MM.1S (cell line): ENCODE results near the gene TDRD3.

Source experiments
- DNase-seq: peaks from one replicate; pipeline ENCODE4 v3.0.0-alpha.2; 2015
- H2AFZ ChIP-seq: fragments of 300-600 bp; sonication (generic); 2 replicates; pipeline ENCODE4 v1.6.0; 2016; ENCODE audit warnings: antibody characterized with exemption, low read length
- H3F3A ChIP-seq: fragments of 300-600 bp; sonication (generic); 2 replicates; pipeline ENCODE4 v1.6.1; 2016; ENCODE audit warnings: mild to moderate bottlenecking, antibody characterized with exemption, low read length, moderate library complexity, mixed read lengths; ENCODE audit not compliant: insufficient read depth
- H3K27ac ChIP-seq: fragments of 300-600 bp; sonication (generic); 2 replicates; pipeline ENCODE4 v1.5.1; 2016; ENCODE audit warnings: mild to moderate bottlenecking, low read length
- H3K27me3 ChIP-seq: fragments of 300-600 bp; sonication (generic); replicated peaks from 2 replicates; pipeline ENCODE4 v1.6.0; 2016; ENCODE audit warnings: low read length; ENCODE audit not compliant: insufficient read depth
- H3K36me3 ChIP-seq: fragments of 300-600 bp; sonication (generic); replicated peaks from 2 replicates; pipeline ENCODE4 v1.6.1; 2016; ENCODE audit warnings: mild to moderate bottlenecking, low read length, mixed read lengths; ENCODE audit not compliant: insufficient read depth
- H3K4me1 ChIP-seq: fragments of 300-600 bp; sonication (generic); 2 replicates; pipeline ENCODE4 v1.6.1; 2016; ENCODE audit warnings: low read length, mixed read lengths
- H3K4me2 ChIP-seq: fragments of 300-600 bp; sonication (generic); 2 replicates; pipeline ENCODE4 v1.6.0; 2016; ENCODE audit warnings: low read depth, low read length
- H3K4me3 ChIP-seq: fragments of 300-600 bp; sonication (generic); 2 replicates; pipeline ENCODE4 v1.5.1; 2016; ENCODE audit warnings: low read length, mixed read lengths
- H3K79me2 ChIP-seq: fragments of 300-600 bp; sonication (generic); 2 replicates; pipeline ENCODE4 v1.6.1; 2016; ENCODE audit warnings: mixed run types, low read length, mixed read lengths
- H3K9ac ChIP-seq: fragments of 300-600 bp; sonication (generic); 2 replicates; pipeline ENCODE4 v1.6.1; 2016; ENCODE audit warnings: low read length, mixed read lengths
- H3K9me2 ChIP-seq: fragments of 300-600 bp; sonication (generic); replicated peaks from 2 replicates; pipeline ENCODE4 v1.6.1; 2016; ENCODE audit warnings: mild to moderate bottlenecking, low read length, mixed read lengths; ENCODE audit not compliant: insufficient read depth
- H3K9me3 ChIP-seq: fragments of 300-600 bp; sonication (generic); replicated peaks from 2 replicates; pipeline ENCODE4 v1.6.1; 2016; ENCODE audit warnings: mild to moderate bottlenecking, low read length, mixed read lengths; ENCODE audit not compliant: insufficient read depth
- H4K20me1 ChIP-seq: fragments of 300-600 bp; sonication (generic); 2 replicates; pipeline ENCODE4 v1.6.1; 2016; ENCODE audit warnings: mild to moderate bottlenecking, low read length, moderate library complexity, mixed read lengths; ENCODE audit not compliant: insufficient read depth
- CTCF ChIP-seq: fragments of 300-600 bp; sonication (generic); IDR thresholded peaks from 2 replicates; pipeline ENCODE4 v1.5.1; 2016; ENCODE audit warnings: antibody characterized with exemption, low read length, mixed read lengths
- EZH2 ChIP-seq: fragments of 300-600 bp; sonication (generic); optimal IDR thresholded peaks from 2 replicates; pipeline ENCODE3; 2017; ENCODE audit warnings: low read depth, mild to moderate bottlenecking, antibody characterized with exemption, low read length, mixed read lengths
- EZH2phosphoT487 ChIP-seq: fragments of 300-600 bp; sonication (generic); IDR thresholded peaks from 2 replicates; pipeline ENCODE4 v1.6.1; 2018; ENCODE audit warnings: antibody characterized with exemption, low read length

The TDRD3 gene

GRCh38 chr13:60484865-60485264 lies 87.8 kb downstream of the TDRD3 start:
- no peaks in the 10 kb centered on the region for H3K9me3 ChIP-seq
- no peak overlapping the region for H3K4me2 ChIP-seq
- H3F3A ChIP-seq: no peaks in the 10 kb centered on the region
- no peak for TF ChIP-seq EZH2phosphoT487
- no peak for TF ChIP-seq EZH2
- no peak for TF ChIP-seq CTCF
- no peaks in the 10 kb centered on the region for H3K27me3 ChIP-seq
- H3K36me3 ChIP-seq: no peaks in the 10 kb centered on the region; the same call in 1 of the 2 replicates
- H3K9me2 ChIP-seq: no peaks in the 10 kb centered on the region
- H3K4me1 ChIP-seq: no peaks in the 10 kb centered on the region
- H3K79me2 ChIP-seq: no peaks in the 10 kb centered on the region
- no peaks in the 10 kb centered on the region for H4K20me1 ChIP-seq
- no peak overlapping the region for H3K27ac ChIP-seq
- DNase-seq: no peak
- H3K9ac ChIP-seq: no peak overlapping the region
- H2AFZ ChIP-seq: no peak overlapping the region
- no peak overlapping the region for H3K4me3 ChIP-seq

- H3K4me2 ChIP-seq: no peak overlapping the region
- no peaks in the 10 kb centered on the region for H3K9me2 ChIP-seq
- no peaks in the 10 kb centered on the region for H3K79me2 ChIP-seq
- H3K27me3 ChIP-seq: no peaks in the 10 kb centered on the region
- no peak for DNase-seq
- H4K20me1 ChIP-seq: no peaks in the 10 kb centered on the region
- H3K4me1 ChIP-seq: no peaks in the 10 kb centered on the region
- H3K36me3 ChIP-seq: no peaks in the 10 kb centered on the region
- H2AFZ ChIP-seq: no peak overlapping the region
- H3F3A ChIP-seq: no peaks in the 10 kb centered on the region
- no peak overlapping the region for H3K4me3 ChIP-seq
- no peaks in the 10 kb centered on the region for H3K9me3 ChIP-seq
- no peak overlapping the region for H3K9ac ChIP-seq
- H3K27ac ChIP-seq: no peak overlapping the region
- TF ChIP-seq CTCF (no peak), EZH2 (no peak), EZH2phosphoT487 (no peak)
These were observed 94.5 kb downstream of the TDRD3 start for GRCh38 chr13:60491531-60491930.

GRCh38 chr13:60492187-60492586 lies 95.2 kb downstream of the TDRD3 start:
- H3K79me2 ChIP-seq: no peaks in the 10 kb centered on the region
- H3K9me2 ChIP-seq: no peaks in the 10 kb centered on the region
- no peaks in the 10 kb centered on the region for H3K36me3 ChIP-seq
- H3K27ac ChIP-seq: no peak overlapping the region
- TF ChIP-seq EZH2: no peak
- no peak overlapping the region for H3K4me2 ChIP-seq
- no peaks in the 10 kb centered on the region for H3K4me1 ChIP-seq
- H2AFZ ChIP-seq: no peak overlapping the region
- no peaks in the 10 kb centered on the region for H3K9me3 ChIP-seq
- H3F3A ChIP-seq: no peaks in the 10 kb centered on the region
- no peaks in the 10 kb centered on the region for H3K27me3 ChIP-seq
- DNase-seq: no peak
- no peak overlapping the region for H3K9ac ChIP-seq
- H4K20me1 ChIP-seq: no peaks in the 10 kb centered on the region
- H3K4me3 ChIP-seq: no peak overlapping the region

- Histone ChIP-seq H3K4me2 (no peak overlapping the region), H3F3A (no peaks in the 10 kb centered on the region), H2AFZ (no peak overlapping the region), H3K27me3 (no peaks in the 10 kb centered on the region), H3K9ac (no peak overlapping the region), H3K9me3 (no peaks in the 10 kb centered on the region), H3K4me1 (no peaks in the 10 kb centered on the region), H4K20me1 (no peaks in the 10 kb centered on the region), H3K79me2 (no peaks in the 10 kb centered on the region), H3K9me2 (no peaks in the 10 kb centered on the region), H3K36me3 (no peaks in the 10 kb centered on the region), H3K4me3 (no peak overlapping the region), H3K27ac (no peak overlapping the region)
- TF ChIP-seq EZH2phosphoT487 (no peak), CTCF (no peak), EZH2 (no peak)
- no peak for DNase-seq
These were observed 97.3 kb downstream of the TDRD3 start for GRCh38 chr13:60494296-60494695.
